ENCODE results near the gene ZNF701.
A peak's percentile ranks its signal among the peaks of the same experiment; 100 is the strongest.
"Not testable (repeated sequence)": the region's sequence is repeated elsewhere in the genome, so short reads cannot be mapped to it uniquely, and the experiment has no call there.

The ZNF701 gene

DNA sequence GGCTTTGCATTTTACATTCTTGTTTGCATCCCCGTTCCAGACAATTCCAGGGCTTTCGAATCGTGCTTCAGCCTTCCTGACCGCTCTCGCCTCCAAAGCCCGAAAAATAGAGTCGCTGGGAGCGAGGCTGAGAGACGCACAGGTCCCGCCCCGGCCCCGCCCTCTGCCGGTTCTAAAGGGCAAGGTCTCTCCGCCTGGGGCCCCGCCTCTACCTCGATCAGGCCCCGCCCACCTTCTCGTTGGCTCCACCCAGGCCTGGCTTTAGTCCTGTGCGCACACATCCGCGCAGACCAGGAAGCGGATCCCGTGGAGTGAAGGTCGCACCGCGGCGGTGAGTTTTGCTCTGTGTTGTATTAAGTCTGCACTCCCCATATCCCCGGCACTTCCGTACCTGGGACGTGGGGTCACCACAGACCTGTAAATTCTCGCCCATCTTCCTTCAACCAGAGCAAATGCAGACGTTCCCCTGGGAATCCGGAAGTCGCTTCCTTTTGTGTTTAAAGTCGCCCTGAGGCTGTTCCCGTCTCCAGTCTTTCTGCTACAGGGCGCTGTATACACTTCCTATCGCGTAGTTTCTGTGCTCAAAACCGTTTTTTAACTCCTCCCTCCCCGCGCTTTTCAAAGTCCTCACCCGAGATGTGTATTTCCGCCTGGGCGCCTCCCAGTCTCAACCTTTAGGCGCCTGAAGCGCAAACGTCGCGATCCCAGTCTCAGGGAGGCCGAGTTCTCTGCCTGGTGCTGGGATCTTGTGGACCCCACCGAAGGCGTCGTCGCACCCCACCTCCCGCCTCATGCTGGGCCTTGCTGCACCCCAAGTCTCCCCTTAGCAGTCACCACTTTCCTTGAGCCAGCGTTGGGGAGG lies at the start of gene ZNF701:
ZNF701 (plus strand) TSS at position 288 of the 862 bp plus-strand sequence. CDS start 3,861 bp downstream, outside the sequence.
- DNase-seq: peak; percentile 93

DNA sequence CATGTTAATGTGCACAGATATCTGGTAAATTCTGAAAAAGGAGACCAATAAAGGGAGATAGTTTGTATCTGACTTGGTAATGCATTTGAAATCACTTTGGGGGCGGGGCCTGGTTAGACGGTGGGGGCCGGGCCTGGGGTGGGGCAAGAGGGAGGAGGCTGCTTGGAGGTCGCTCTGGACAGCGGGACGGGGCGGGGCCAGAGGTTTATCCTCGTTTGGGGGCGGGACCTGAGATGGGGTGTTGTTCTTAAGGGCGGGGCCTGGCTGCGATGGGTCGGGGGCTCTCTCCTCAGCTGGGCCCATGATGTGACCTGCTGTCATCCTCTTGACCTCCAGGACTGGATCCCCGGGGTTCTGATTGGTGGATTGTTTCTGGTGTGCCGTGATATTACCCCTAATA lies 47.5 kb upstream of the ZNF701 start:
- no peak for DNase-seq

DNA sequence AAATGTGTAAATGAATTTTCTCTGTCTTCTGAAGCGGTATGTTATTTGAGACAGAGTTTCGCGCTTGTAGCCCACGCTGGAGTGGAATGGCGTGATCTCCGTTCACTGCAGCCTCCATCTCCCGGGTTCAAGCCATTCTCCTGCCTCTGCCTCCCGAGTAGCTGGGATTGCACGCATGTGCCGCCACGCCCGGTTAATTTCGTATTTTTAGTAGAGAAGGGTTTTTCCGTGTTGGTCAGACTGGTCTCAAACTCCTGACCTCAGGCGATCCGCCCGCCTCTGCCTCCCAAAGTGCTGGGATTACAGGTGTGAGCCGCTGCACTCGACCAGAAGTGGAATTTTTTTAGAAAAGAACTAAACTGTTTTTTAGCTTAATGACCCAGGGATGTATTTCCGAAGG lies 46.0 kb upstream of the ZNF701 start:
- DNase-seq: no peak

DNA sequence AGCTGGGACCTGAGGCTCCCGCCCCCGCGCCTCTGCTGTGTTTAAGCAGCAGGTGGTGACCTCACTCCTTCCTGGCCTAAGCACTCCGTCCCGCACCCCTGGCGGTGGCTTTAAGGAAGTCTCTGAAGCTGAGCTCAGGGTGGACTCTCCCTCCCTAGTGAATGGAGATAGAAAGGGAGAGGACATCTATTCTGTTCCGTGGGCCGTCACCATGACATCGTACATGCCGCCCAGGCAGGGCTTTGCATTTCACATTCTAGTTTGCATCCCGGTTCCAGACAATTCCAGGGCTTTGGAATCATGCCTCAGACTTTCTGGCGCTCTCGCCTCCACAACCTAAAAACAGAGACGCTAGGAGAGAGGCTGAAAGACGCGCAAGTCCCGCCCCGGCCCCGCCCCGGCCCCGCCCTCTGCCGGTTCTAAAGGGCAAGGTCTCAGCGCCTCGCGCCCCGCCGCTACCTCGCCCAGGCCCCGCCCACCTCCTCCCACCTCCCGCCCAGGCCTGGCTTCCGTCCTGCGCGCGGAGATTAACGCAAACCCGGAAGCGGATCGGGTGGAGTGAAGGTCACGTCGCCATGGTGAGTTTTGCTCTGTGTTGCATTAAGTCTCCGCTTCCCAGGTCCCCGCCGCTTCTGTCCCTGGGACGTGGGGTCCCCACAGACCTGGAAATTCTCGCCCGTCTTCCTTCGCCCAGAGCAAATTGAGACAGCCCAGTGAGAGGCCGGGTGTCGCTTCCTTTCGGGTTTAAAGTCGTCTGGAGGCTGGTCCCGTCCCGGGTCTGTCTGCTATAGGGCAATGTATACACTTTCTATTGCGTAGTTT lies 42.7 kb upstream of the ZNF701 start, which contains the start of gene ZNF808:
ZNF808 (plus strand) TSS at position 535 of the 822 bp plus-strand sequence. CDS start 15,617 bp downstream, outside the sequence.
- DNase-seq: peak; percentile 98

DNA sequence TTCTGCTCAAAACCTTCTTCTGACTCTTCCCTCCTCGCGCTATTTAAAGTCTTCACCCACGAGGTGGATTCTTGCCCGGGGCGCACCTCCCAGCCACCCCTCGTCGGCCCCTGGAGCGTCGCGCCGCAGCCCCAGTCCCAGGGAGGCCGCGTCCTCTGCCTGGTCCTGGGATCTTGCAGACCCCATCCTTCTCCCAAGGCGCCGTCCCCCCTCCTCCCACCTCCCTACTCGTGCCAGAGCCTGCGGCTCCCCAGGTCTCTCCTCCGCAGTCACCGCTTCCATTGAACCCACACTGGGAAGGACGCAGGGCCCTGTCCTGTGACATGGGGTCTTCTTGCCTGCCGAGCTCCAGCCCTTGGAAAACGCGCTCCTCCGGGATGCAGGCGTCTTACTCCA lies 42.1 kb upstream of the ZNF701 start:
- DNase-seq: peak; percentile 42

DNA sequence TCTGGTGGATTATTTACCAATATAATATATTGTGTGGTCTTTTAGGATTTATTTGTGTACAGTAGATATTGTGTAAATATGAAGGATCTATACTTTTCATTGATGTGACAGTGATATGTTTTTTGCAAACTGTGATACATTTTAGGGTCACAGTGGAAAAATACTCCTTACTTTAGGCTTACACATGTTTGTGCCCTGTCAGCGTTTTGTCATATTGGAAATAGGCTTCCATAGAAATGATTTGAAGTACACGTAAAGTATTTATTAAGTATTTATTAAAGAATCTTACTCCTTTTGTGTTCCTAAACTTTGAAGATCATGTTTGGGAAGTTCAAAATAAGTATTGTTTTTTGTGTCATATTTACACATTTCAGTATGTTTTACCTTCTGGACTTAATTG lies 37.6 kb upstream of the ZNF701 start:
- no peak for DNase-seq

DNA sequence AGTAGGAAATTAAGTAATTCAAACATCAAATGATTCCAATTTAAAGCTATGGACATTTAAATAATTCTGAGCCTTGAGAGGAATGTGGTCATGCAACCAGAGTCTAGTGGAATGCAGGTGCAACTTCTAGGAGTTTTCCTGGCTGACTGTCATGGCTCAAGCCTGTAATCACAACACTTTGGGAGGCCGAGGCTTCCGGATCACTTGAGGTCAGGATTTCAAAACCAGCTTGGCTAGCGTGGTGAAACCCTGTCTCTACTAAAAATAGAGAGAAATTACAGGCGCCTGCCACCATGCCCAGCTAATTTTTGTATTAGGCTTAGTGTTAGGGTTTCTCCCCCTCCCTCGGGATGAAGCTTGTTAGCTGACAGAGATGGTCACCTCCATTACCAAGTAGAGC lies 36.2 kb upstream of the ZNF701 start:
- no peak for DNase-seq

DNA sequence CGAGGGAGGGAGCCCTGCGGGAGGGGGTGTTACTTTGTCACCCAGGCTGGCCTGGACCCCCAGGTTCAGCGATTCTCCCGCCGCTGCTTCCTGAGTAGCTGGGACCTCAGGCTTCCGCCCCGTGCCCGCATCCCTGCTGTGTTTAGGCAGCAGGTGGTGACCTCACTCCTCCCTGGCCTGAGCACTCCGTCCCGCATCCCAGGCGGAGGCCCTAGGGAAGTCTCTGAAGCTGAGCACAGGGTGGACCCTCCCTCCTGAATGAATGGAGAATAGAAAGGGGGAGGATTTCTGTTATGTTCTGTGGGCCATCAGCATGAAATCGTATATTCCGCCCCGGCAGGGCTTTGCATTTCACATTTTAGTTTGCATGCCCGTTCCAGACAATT lies 34.7 kb upstream of the ZNF701 start:
- not testable (repeated sequence) for DNase-seq

DNA sequence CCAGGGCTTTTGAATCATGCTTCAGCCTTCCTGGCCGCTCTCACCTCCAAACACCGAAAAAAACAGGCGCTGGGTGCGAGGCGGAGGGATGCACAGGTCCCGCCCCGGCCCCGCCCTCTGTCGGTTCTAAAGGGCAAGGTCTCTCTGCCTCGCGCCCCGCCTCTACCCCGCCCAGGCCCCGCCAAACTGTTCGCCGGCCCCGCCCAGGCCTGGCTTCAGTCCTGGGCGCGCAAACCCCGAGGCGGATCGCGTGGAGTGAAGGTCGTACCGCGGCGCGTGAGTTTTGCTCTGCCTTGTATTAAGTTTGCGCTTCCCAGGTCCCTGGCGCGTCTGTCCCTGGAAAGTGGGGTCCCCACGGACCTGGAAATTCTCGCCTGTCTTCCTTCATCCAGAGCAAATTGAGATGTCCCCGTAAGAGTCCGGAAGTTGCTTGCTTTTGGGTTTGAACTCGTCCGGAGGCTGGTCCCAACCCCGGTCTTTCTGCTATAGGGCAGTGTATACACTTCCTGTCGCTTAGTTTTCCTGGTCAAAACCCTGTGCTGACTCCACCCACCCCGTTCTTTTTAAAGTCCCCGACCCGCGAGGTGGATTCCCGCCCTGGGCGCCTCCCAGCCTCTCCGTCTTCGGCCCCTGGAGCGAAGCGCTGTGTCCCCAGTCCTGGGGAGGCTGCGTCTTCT lies 34.2 kb upstream of the ZNF701 start:
- peak; percentile 5 for DNase-seq

DNA sequence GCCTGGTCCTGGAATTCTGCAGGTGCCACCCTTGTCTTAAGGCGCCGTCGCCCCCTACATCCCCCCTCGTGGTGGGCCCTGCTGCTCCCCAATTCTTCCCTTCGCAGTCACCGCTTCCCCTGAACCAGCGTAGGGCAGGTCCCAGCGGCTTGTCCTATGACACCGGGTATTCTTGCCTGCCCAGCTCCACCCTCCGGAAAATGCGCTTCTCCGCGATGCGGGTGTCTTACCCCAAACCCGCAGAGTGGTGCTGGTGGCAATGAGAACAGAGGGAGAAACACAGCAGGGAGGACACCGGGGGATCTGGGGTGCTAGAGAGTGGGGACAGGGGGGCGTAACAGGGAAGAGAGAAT lies 33.7 kb upstream of the ZNF701 start:
- no peak for DNase-seq

DNA sequence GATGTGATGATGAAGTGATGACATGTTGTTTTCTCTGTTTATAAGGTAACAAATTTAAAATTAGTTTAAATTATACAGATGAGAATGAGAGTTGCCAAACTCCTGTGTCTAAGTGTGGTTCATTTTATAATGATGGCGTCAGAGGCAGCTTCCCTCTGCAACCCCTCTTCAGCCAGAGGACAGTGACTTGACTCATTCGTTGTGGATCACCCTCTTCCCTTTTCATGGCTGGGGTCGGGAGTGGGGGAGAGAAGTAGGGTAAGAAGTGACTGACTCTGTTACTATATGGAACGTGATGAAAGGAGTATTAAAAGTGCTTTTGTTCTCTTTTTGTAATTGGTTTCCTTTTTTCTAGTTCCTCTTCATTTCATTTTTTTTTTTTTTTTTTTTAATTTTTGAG lies 31.3 kb upstream of the ZNF701 start:
- not testable (repeated sequence) for DNase-seq

DNA sequence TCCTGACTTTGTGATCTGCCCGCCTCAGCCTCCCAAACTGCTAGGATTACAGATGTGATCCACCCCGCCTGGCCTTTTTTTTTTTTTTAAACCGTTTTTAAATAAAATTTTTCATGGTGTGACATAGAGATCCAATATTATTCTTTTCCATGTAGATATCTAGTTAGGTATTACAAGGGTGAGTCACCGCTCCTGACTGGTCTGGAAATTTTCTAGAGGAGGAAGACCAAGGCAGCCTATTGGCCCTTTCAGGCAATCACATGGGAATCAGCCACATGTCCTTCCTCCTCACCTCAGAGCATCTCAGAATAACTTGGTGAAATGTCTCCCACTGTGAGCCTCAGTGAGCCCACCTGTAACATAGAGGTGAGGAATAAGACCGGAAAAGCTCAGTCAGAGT lies 28.9 kb upstream of the ZNF701 start:
- not testable (repeated sequence) for DNase-seq

DNA sequence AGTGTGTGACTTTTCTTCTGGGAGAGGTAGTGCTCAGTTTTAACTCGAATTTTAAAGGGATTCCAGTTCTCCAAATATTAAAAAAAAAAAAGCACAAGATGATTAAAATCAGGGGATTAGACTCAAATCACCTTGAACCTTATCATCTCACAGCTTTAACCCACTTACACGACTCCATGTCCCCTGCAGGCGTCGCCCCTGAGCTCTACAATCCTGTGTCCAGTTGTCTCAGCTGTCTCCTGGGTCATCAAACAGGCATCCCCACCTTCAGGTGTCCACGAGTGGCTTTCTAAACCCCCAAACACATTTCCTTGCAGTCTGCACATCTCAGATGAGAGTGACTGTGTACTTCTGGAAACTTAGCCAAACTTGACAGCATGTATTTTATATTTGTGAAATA lies 28.5 kb upstream of the ZNF701 start:
- no peak for DNase-seq

DNA sequence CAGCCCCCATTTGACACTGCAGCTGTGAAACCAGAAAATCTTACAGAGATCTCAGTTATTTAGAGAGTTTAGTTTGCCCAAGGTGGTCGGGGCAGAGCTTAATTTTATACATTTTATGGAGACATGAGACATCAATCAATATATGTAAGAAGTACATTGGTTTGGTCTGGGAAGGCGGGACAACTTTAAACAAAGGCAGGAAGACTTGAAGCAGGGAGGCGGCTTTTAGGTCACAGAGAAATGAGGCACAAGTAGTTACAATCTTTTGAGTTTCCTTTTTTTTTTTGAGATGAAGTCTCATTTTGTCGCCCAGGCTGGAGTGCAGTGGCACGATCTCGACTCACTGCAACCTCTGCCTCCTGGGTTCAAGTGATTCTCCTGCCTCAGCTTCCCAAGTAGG lies 27.5 kb upstream of the ZNF701 start:
- not testable (repeated sequence) for DNase-seq

DNA sequence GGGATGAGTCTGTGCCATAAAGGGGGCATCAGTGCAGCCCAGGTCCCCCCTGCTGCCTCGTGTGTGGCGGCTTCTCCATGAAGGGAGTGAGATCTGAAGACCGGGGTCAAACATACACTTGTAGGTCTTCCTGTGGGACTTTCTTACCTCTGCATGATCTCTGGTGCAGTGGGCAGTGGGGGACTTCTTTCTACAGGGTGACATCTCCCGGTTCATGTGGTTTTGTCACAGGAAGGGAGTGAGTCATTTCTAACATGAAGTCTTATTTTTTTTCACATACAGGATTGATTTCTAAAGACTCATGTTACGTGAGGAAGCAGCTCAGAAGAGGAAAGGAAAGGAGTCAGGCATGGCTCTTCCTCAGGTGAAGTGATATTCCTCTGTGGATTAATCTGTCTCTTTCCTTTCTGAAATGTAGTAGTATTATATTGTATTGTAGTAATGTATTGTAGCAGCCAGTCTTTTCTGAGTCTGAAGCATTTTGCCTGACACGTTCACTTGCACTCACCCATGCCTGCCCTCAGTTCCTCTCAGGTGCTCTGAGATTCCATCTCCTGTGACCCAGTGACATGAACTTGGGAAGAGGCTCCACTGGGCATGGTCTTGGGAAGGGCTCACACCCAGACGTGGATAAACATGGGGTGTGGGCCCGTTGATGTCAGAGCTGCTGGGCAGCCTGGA lies 27.0 kb upstream of the ZNF701 start:
- DNase-seq: no peak

DNA sequence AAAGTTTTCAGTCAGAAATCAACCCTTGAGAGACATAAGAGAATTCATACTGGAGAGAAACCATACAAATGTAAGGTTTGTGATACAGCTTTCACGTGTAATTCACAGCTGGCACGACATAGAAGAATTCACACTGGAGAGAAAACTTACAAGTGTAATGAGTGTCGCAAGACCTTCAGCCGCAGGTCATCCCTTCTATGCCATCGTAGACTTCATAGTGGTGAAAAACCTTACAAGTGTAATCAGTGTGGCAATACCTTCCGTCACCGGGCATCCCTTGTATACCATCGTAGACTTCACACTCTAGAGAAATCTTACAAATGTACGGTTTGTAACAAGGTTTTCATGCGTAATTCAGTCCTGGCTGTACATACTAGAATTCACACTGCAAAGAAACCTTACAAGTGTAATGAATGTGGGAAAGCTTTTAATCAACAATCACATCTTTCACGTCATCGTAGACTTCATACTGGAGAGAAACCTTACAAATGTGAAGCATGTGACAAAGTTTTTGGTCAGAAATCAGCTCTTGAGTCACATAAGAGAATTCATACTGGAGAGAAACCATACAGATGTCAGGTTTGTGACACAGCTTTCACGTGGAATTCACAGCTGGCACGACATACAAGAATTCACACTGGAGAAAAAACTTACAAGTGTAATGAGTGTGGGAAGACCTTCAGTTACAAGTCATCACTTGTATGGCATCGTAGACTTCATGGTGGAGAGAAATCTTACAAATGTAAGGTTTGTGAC lies 15.7 kb upstream of the ZNF701 start:
- no peak for DNase-seq

DNA sequence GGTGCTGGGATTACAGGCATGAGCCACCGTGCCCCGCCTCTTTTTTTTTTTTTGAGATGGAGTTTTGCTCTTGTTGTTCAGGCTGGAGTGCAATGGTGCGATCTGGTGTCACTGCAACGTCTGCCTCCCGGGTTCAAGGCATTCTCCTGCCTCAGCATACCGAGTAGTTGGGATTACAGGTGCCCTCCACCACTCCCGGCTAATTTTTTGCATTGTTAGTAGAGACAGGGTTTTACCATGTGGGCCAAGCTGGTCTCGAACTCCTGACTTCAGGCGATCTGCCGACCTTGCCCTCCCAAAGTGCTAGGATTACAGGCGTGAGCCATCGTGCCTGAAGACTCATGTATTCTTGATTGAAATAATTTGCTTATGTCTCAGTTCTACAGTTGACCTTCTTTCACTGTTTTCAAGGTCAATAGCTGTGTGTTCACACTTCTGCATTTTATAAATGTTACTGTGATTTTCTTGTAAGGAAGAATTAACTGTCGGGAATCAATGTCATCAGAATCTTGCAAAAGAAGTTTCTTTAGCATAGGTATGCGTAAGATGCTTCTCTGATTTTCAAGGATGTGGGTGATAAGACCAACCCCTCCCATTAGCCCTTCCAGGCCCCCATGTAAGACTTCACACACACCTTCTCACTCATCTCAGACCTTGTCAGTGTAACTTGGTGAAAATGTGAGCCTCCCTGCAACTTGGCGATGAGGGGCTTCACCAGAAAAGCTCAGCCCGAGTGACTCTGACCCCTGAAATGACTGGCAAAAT lies 12.7 kb upstream of the ZNF701 start:
- no peak for DNase-seq

DNA sequence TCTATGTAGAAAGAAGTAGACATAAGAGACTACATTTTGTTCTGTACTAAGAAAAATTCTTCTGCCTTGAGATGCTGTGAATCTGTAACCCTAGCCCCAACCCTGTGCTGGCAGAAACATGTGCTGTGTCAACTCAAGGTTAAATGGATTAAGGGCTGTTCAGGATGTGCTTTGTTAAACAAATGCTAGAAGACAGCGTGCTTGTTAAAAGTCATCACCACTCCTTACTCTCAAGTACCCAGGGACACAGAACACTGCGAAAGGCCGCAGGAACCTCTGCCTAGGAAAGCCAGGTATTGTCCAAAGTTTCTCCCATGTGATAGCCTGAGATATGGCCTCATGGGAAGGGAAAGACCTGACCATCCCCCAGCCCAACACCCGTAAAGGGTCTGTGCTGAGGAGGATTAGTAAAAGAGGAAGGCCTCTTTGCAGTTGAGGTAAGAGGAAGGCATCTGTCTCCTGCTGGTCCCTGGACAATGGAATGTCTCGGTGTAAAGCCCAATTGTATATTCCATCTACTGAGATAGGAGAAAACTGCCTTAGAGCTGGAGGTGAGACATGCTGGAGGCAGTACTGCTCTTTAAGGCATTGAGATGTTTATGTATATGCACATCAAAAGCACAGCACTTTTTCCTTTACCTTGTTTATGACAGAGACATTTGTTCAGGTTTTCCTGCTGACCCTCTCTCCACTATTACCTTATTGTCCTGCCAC lies 11.2 kb upstream of the ZNF701 start:
- not testable (repeated sequence) for DNase-seq

DNA sequence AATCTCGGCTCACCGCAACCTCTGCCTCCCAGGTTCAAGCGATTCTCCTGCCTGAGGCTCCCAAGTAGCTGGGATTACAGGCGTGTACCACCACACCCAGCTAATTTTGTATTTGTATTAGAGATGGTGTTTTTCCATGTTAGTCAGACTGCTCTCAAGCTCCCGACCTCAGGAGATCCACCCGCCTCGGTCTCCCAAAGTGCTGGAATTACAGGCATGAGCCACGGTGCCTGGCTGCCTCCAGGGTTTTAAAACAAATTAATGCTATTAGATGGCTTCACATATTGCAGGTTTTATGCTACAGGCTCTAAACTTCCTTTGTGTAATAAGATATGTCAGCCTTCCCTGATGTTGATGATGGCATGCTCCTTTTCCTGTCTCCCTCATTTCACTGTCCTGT lies 8.5 kb upstream of the ZNF701 start:
- not testable (repeated sequence) for DNase-seq

DNA sequence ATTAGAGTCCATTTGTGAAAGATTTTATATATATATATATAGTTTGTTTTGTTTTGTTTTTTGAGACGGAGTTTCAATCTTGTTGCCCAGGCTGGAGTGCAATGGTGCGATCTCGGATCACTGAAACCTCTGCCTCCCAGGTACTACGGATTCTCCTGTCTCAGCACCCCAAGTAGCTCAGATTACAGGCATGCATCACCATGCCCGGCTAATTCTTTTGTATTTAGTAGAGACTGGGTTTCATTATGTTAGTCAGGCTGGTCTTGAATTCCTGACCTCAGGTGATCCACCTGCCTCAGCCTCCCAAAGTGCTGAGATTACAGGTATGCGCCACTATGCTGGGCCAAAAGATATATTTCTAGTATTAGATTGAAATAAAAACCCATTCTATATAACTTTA lies 4.0 kb upstream of the ZNF701 start:
- no peak for DNase-seq

DNA sequence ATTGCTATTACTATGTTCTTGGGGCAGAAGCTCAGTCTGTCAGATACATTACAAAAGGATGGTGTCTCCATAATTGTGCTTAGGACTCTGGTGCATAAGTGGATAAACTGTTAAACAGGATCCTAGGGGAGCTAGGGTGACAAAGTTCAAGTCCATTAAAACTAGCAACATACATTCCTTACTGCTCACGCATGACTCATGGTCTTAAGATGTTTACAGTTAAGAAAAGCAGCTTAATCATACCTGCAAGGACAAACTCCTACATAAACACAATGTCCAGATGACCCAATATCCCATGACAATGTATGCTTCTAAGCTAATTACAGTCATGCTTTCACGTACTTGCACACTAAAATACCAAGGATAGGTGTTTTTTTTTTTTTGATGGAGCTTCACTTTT lies 3.5 kb upstream of the ZNF701 start:
- no peak for DNase-seq

Measured in NCI-H526 treated with DMSO at 0.1 percent for 48 hours (cell line).